Memory B cell (primary cell): ENCODE measurements around the gene RAN.
"Not testable (repeated sequence)": the region's sequence is repeated elsewhere in the genome, so short reads cannot be mapped to it uniquely, and the experiment has no call there.

Experiments
- ATAC-seq: fragments of 150-1000 bp; cut with Tn5 transposase; 2 replicates; pipeline ENCODE4 v1.10.0; 2021; ENCODE audit warnings: low read depth, mild to moderate bottlenecking, moderate library complexity
- DNase-seq, 2 donors: peaks; one replicate each; pipeline ENCODE4 v3.0.0; 2022; ENCODE audit warnings: low spot score in 2 of 2
- H3K27ac Mint-ChIP-seq: one replicate; pipeline ENCODE4 v1.8.0; 2022; ENCODE audit warnings: mild to moderate bottlenecking, moderate library complexity, mixed read lengths
- H3K27me3 Mint-ChIP-seq: one replicate; pipeline ENCODE4 v1.8.0; 2022; ENCODE audit warnings: mixed read lengths
- H3K36me3 Mint-ChIP-seq: one replicate; pipeline ENCODE4 v1.8.0; 2022; ENCODE audit warnings: mild to moderate bottlenecking, mixed read lengths
- H3K4me1 Mint-ChIP-seq: one replicate; pipeline ENCODE4 v1.8.0; 2022; ENCODE audit warnings: mixed read lengths
- H3K4me3 Mint-ChIP-seq: one replicate; pipeline ENCODE4 v1.8.0; 2022; ENCODE audit warnings: mild to moderate bottlenecking, moderate library complexity, mixed read lengths
- H3K9me3 Mint-ChIP-seq: one replicate; pipeline ENCODE4 v1.8.0; 2022; ENCODE audit warnings: mixed read lengths

RAN gene

DNA sequence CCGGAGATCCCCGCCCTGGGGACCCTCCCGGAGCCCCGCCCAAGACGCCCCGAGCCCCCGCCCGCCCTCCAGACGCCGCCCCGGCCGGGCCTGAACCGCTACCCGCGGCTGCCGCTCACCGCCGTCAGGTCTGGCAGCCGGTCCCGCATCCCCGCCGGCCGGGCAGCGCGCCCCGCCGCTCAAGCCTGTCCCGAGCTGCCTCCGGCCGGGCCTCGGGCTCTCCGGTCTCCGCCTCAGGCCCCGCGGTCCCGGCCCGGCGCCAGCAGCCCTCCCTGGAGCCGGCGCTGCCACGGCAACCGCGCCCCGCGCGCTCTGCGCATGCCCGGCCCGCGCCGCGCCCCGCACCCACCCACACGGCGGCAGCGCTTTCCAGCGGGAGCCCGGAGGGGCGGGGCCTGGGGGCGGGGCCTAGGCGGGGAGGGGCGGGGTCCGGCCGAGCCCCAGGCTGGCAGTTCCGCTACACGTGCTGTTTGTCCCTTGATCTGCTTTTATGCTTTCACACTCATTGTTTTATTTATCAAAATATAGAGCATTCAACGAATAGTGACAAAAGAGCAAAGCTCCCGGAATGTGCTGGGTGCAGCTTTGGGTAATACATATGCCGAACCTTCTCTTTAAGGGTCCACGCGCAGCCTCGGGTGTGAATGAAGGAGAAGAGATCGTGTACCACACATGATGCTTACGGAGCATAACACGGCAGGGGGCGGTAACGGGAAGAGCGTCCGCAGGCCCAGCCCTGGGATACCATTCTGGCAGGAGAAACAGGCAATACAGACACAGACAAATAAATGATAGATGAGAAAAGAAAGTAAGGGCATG, 32.7 kb upstream of the RAN start, which contains the start of gene STX2:
Gene STX2 (minus strand): TSS at position 300 of the 819 bp plus-strand sequence. CDS start 151 bp downstream, at position 149.
- Mint-ChIP-seq H3K27me3 (no peaks in the 10 kb centered on the region), H3K36me3 (no peaks in the 10 kb centered on the region), H3K27ac (peak within 1 kb of the TSS; percentile 35), H3K4me3 (peak within 1 kb of the TSS; percentile 87), H3K4me1 (peaks cover 8% of the 10 kb centered on the region), H3K9me3 (no peaks in the 10 kb centered on the region)
- DNase-seq (peak; percentile 92), ATAC-seq (peak; percentile 91)

DNA sequence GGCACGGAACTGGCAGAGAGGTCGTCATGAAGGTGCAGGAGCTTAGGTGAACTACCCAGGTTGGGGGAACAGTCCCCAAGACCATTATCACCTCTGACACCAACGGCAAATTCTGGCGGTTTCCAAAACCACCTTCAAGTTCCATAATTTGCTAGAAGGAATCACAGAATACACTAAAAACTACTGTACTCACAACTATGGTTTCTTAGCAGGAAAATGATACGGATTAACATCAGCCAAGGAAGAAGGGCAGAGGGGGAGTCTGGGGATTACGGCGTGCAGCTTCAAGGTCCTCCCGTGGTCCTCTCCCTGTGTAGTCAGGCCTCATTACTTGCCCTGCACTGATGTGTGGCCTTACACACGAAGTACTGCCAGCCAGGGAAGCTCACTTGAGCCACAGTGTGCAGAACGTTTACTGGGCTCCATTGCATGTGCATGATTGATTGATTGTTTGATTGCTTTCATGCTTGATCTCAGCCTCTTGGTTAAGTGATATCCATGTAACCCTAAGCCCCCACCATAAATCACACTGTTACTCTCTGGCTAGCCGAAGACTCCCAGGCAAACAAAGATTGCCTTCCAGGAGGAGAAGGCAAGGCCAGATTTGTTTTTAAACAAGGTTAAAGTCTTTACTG, 32.0 kb upstream of the RAN start:
- Mint-ChIP-seq H3K9me3 (no peaks in the 10 kb centered on the region), H3K36me3 (no peaks in the 10 kb centered on the region), H3K4me3 (peak overlapping the region; percentile 87), H3K4me1 (peaks cover 8% of the 10 kb centered on the region), H3K27ac (peak overlapping the region; percentile 35), H3K27me3 (no peaks in the 10 kb centered on the region)
- ATAC-seq (no peak), DNase-seq (no peak)

DNA sequence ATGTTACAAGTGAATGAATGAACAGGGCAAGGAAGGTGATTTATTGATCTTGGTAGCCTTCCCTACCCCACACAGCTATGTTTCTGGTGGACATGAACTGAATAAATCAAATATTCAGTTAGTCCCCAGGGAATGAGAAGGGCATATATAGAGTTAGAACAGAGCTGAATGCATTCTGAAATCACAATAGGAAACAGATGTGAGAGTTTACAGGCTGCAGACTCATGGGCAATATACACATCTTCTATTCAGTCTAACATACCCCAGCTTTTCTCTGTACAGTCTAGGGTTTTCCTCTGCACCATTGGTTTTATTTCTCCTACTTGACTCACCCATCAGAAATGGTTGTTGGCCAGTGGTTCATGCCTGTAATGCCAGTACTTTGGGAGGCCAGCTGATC, 25.5 kb upstream of the RAN start:
- DNase-seq = no peak
- no peaks in the 10 kb centered on the region for H3K9me3 Mint-ChIP-seq

DNA sequence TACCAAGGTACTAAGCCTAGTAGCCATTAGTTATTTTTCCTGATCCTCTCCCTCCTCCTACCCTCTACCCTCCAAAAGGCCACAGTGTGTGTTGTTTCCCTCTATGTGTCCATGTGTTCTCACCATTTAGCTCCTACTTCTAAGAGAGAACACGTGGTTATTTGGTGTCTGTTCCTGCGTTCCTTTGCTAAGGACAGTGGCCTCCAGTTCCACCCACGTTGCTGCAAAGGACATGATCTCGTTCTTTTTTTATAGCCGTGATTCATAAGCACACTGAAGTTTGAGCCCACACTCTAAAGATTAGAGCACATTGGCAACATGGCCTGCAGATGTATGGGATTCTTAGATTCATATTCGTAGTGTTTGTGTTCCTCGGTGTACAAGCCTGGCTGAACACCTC, 24.8 kb upstream of the RAN start:
- H3K4me3 Mint-ChIP-seq = no peak overlapping the region
- H3K36me3 Mint-ChIP-seq = no peaks in the 10 kb centered on the region
- no peak overlapping the region for H3K27ac Mint-ChIP-seq
- H3K27me3 Mint-ChIP-seq = peaks cover 13% of the 10 kb centered on the region
- H3K4me1 Mint-ChIP-seq = no peaks in the 10 kb centered on the region
- H3K9me3 Mint-ChIP-seq = no peaks in the 10 kb centered on the region
- DNase-seq = no peak
- ATAC-seq = no peak

More for the DNA sequence above, 25.5 kb upstream of the RAN start:
- no peak overlapping the region for H3K4me3 Mint-ChIP-seq
- no peak overlapping the region for H3K27ac Mint-ChIP-seq
- H3K36me3 Mint-ChIP-seq = no peaks in the 10 kb centered on the region
- H3K27me3 Mint-ChIP-seq = peaks cover 13% of the 10 kb centered on the region
- no peak for ATAC-seq
- H3K4me1 Mint-ChIP-seq = no peaks in the 10 kb centered on the region

DNA sequence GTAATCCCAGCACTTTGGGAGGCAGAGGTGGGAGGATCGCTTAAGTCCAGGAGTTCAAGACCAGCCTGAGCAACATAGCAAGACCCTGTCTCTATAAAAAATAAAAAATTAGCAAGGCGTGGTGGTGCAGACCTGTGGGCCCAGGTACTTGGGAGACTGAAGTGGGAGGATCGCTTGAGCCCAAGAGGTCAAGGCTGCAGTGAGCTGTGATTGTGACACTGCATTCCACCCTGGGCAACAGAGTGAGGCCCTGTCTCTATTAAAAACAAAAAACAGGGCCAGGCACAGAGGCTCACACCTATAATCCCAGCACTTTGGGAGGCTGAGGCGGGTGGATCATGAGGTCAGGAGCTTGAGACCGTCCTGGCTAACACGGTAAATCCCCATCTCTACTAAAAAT, 23.8 kb upstream of the RAN start:
- not testable (repeated sequence) for H3K4me3 Mint-ChIP-seq, H3K4me1 Mint-ChIP-seq, H3K27ac Mint-ChIP-seq, ATAC-seq, DNase-seq, H3K36me3 Mint-ChIP-seq, H3K9me3 Mint-ChIP-seq
- H3K27me3 Mint-ChIP-seq = peaks cover 18% of the 10 kb centered on the region

DNA sequence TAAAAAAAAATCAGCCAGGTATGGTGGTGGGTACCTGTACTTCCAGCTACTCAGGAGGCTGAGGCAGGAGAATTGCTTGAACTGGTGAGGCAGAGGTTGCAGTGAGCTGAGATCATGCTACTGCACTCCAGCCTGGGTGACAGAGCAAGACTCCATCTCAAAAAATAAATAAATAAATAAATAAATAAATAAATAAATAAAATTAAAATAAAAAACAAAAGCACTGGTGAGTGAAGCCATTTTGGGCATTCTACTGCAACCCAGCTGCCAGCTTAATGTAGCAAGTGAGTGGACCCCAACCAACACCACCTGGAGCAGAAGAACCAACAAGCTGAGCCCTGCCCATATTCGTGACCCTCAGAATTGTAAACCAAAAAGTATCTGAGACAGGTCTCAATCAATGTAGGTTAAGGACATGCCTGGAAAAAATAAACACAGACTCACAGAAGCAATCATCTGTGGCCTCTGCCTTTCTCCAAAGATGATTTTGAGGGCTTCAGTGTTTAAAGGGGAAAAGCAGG, 23.0 kb upstream of the RAN start:
- peaks cover 19% of the 10 kb centered on the region for H3K27me3 Mint-ChIP-seq
- not testable (repeated sequence) for H3K27ac Mint-ChIP-seq, DNase-seq, H3K4me1 Mint-ChIP-seq, H3K4me3 Mint-ChIP-seq, H3K36me3 Mint-ChIP-seq, ATAC-seq, H3K9me3 Mint-ChIP-seq

DNA sequence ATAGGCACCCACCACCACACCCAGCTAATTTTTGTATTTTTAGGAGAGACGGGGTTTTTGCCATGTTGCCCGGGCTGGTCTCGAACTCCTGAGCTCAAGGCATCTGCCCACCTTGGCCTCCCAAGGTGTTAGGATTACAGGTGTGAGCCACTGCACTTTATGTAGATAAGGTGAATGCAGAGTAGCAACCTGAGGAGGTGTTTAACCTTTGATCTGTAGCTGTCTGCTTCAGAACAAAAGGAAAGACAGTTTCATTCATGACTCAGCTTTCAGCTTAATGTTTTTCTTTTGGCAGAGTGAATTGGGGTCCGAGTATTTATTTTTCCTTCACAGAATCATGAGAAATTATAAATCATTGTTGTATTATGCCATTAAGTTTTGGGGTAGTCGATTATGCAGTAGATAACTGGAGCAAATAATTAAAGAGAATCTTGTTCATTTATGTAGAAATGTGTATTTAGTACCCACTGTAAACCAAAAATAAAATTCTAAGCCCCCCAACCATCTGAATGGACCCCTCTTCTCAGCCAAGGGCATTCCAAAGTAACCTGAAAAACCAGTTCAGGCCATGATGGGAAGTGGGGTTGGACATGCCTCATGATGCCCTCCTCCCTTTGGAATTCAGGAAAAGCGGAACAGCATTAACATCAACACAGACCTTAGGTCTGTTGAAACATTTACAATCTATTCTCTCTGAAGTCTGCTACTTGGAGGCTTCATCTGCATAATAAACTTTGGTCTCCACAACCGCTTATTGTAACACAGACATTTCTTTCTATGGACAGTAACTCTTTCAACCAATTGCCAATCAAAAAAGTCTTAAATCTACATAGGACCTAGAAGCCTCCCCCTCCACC, 22.1 kb upstream of the RAN start:
- Mint-ChIP-seq H3K4me1 (no peaks in the 10 kb centered on the region), H3K36me3 (no peaks in the 10 kb centered on the region), H3K27ac (no peak overlapping the region), H3K4me3 (no peak overlapping the region), H3K9me3 (no peaks in the 10 kb centered on the region), H3K27me3 (peaks cover 21% of the 10 kb centered on the region)
- ATAC-seq (no peak), DNase-seq (no peak)

DNA sequence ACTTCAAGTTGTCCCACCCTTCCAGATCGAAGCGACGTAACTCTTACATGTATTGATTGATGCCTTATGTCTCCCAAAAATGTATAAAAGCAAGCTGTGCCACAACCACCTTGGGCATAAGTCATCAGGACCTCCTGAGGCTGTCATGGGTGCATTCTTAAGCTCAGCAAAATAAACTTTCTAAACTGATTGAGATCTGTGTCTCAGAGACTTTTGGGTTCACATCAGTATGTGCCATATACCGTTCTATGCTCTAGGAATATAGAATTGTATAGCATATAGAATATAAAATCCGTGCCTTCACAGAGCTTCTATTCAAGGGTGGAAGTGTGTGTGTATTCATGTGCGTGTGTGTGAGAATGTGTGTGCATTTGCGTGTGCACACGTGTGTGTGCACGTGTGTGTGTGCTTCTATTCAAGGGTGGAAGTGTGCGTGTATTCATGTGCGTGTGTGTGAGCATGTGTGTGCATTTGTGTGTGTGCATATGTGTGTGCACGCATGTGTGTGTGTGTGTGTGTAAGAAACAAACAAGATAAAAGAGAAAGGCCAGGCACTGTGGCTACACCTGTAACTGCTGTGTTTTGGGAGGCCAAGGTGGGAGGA, 21.3 kb upstream of the RAN start:
- H3K36me3 Mint-ChIP-seq = no peaks in the 10 kb centered on the region
- ATAC-seq = no peak
- H3K27me3 Mint-ChIP-seq = peaks cover 21% of the 10 kb centered on the region
- no peak overlapping the region for H3K27ac Mint-ChIP-seq
- no peak overlapping the region for H3K4me3 Mint-ChIP-seq
- no peaks in the 10 kb centered on the region for H3K4me1 Mint-ChIP-seq
- no peaks in the 10 kb centered on the region for H3K9me3 Mint-ChIP-seq
- no peak for DNase-seq

DNA sequence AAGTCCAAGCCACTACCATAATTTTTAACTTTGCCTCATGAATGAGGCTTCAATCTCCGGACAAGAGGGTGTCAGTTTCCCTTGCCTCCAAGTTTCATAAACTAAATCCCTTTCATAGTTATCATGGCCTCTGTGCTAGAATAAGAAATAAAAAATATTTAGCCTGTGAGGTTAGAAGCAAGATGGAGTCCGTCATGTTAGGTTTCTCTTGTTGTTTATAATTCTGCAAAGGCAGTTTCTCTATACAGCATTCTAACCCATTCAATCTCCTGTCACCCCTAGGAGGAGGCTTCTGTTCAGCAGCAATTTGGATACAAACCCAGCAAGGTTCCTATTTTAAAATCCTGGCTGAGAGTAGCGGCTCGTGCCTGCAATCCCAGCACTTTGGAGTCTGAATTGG, 15.8 kb upstream of the RAN start:
- H3K27ac Mint-ChIP-seq = no peak overlapping the region
- H3K9me3 Mint-ChIP-seq = peaks cover 5% of the 10 kb centered on the region
- peaks cover 12% of the 10 kb centered on the region for H3K27me3 Mint-ChIP-seq
- no peak overlapping the region for H3K4me3 Mint-ChIP-seq
- H3K4me1 Mint-ChIP-seq = no peaks in the 10 kb centered on the region
- DNase-seq = no peak
- no peak for ATAC-seq
- H3K36me3 Mint-ChIP-seq = peaks cover 4% of the 10 kb centered on the region

DNA sequence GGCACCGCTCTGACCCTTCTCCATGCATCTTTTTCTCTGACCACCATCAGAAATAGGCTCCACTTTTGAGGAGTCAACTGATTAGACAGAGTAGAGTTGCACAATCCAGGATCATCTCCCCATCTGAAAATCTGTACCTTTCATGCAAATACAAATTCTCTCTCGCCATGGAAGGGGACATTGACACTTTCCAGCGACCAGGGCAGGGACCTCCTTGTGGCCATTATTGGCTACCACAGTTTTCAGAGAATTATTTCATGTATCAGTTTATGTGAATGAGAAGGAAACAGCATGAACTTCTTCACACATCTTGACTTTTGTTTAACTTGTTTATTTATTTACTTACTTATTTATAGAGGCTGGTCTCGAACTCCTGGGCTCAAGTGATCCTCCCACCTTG, 13.8 kb upstream of the RAN start:
- Mint-ChIP-seq H3K27ac (no peak overlapping the region), H3K9me3 (peaks cover 10% of the 10 kb centered on the region), H3K4me3 (no peak overlapping the region), H3K4me1 (no peaks in the 10 kb centered on the region), H3K36me3 (peaks cover 9% of the 10 kb centered on the region), H3K27me3 (peaks cover 11% of the 10 kb centered on the region)
- DNase-seq (no peak), ATAC-seq (no peak)

DNA sequence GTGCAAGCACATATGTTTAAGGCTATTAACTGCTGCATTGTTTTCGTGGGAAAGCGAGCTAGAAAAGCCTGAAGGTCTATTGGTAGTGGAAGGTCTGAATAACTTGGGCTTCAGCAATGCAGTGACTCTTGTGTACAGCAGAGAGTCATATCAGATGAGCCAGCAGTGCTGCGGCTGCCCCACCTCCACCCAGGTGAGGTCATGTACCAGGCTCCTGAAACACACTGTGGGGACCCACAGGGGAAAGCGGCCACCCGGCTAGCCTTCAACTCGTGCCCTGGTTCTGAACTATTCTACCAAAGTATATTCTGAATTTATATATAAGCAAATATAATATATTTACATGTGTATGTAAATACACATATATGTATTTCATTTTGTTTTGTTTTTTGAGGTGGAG, 12.7 kb upstream of the RAN start:
- ATAC-seq (no peak), DNase-seq (no peak)
- peaks cover 8% of the 10 kb centered on the region for H3K27me3 Mint-ChIP-seq
- peaks cover 9% of the 10 kb centered on the region for H3K36me3 Mint-ChIP-seq
- no peak overlapping the region for H3K4me3 Mint-ChIP-seq
- H3K9me3 Mint-ChIP-seq = peaks cover 10% of the 10 kb centered on the region
- H3K27ac Mint-ChIP-seq = no peak overlapping the region
- H3K4me1 Mint-ChIP-seq = no peaks in the 10 kb centered on the region

DNA sequence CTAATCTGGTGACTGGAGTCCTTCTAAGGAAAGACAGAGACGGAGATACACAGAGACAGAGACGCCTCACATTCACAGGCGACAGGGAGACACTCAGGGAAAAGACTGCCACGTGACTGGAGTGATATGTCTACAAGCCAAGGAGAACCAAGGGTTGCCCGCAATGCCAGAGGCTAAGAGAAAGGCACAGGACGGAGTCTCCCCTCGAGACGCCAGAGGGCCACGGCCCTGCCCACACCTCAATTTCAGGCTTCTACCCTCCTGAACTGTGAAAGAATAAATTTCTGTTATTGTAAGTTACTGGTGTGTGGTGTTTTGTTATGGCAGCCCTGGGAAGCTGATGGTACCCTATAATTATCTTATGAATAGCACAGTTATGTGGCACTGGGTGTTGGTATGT, 11.6 kb upstream of the RAN start:
- H3K27ac Mint-ChIP-seq = no peak overlapping the region
- DNase-seq = no peak
- no peaks in the 10 kb centered on the region for H3K4me1 Mint-ChIP-seq
- peaks cover 10% of the 10 kb centered on the region for H3K9me3 Mint-ChIP-seq
- peaks cover 8% of the 10 kb centered on the region for H3K27me3 Mint-ChIP-seq
- peaks cover 9% of the 10 kb centered on the region for H3K36me3 Mint-ChIP-seq
- ATAC-seq = no peak
- no peak overlapping the region for H3K4me3 Mint-ChIP-seq

DNA sequence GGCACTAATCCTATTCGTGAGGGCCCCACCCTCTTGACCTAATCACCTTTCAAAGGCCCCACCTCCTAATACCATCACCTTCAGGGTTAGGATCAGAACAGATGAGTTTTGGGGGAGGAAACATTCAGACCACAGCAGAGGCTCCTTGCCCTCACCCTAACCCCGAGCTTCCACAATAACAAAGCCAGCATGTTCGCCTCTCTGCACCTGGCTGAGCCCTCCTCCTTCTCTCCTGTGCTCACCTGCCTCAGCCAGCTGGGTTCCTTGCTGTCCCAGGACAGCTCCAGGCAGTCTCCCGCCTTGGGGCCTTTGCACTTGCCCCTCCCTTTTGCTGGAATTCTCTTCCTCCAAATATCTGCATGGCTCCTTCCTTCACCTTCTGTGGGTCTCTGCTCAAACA, 9.7 kb upstream of the RAN start:
- H3K4me1 Mint-ChIP-seq = no peaks in the 10 kb centered on the region
- ATAC-seq = no peak
- peaks cover 7% of the 10 kb centered on the region for H3K9me3 Mint-ChIP-seq

More for the DNA sequence above, 9.7 kb upstream of the RAN start:
- Mint-ChIP-seq H3K27me3 (peaks cover 5% of the 10 kb centered on the region), H3K27ac (no peak overlapping the region), H3K4me3 (no peak overlapping the region), H3K36me3 (peaks cover 9% of the 10 kb centered on the region)
- no peak for DNase-seq
